GM10248 (cell line): ENCODE measurements around the gene SLC19A3.
A peak's percentile ranks its signal among the peaks of the same experiment; 100 is the strongest.
"Not testable (repeated sequence)": the region's sequence is repeated elsewhere in the genome, so short reads cannot be mapped to it uniquely, and the experiment has no call there.

ENCODE experiments used
- CTCF ChIA-PET: fragments of 300-600 bp; sonication (Branson Sonifier 250); formaldehyde crosslinking; extraction: SDS; loops from one replicate; lab custom pipeline; 2021; ENCODE audit warnings: antibody characterized with exemption; lab: Yijun Ruan, JAX
- POLR2A ChIA-PET: fragments of 350-650 bp; sonication (Branson Sonifier 250); formaldehyde crosslinking; extraction: SDS; loops from one replicate; lab custom pipeline; 2020; ENCODE audit warnings: antibody characterized with exemption; lab: Yijun Ruan, JAX
- DNase-seq: peaks from one replicate; pipeline ENCODE4 v3.0.0; 2012; ENCODE audit errors: extremely low spot score
- CTCF ChIP-seq: IDR thresholded peaks from 2 replicates; pipeline ENCODE4 v1.5.1; 2012; ENCODE audit warnings: mild to moderate bottlenecking, low read depth; ENCODE audit errors: extremely low read depth, missing control alignments, control extremely low read depth

The SLC19A3 gene

DNA sequence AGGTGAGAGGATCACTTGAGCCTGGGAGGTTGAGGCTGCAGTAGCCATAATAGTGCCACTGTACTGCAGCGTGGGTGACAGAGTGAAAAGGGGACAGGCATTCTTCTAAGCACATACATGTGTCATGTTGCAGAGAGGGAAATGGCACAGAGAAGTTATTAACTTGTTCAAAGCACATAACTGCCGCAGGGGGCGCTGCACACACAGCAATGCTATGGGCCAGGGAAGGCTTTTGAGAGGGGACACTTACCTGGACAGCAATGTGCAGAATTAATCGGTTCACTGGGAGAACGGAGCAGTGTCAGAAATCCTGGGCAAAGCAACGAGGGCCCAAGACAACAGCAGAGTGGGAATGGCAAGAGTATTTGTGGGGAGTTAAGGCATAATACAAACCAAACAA is 30.3 kb upstream of the SLC19A3 start:
- ChIA-PET CTCF (interaction anchor here (2.4 kb wide), 1 partner anchor 18 kb away, joined by 8 read pairs; no protein-coding TSS in a partner anchor), POLR2A (no interaction called here)
- TF ChIP-seq CTCF = peak; percentile 23
- DNase-seq = no peak

DNA sequence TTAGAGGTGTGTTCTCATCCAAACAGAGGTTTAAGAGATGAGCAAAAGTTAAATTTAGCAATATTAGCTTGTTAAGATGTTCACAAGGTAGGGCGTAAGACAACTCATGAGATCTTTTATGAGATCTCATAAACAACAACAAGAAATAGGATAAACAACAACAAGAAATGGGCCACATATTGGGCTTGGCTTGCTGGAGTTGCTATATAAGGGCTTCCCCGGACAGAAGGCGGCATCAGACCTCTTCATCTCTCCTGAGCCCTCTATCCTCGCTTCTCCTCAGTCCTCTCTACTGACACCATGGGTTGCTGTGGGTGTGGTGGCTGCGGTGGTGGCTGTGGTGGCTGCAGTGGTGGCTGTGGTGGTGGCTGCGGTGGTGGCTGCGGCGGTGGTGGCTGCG is 27.8 kb upstream of the SLC19A3 start, which contains the start of gene SCYGR8:
Gene SCYGR8 (plus strand): TSS at position 301 of the 400 bp plus-strand sequence. CDS start 0 bp downstream, at position 301.
- CTCF ChIA-PET = interaction anchor here (1.4 kb wide), 2 partner anchors 14 to 48 kb away, joined by 3 to 4 read pairs; no protein-coding TSS in a partner anchor

GRCh38 chr2:227740705-227741104 is 22.9 kb upstream of the SLC19A3 start:
- POLR2A ChIA-PET, DNase-seq: not testable (repeated sequence)
- CTCF ChIA-PET = interaction anchor here (1.8 kb wide), 1 partner anchor 26 kb away, joined by 5 read pairs; no protein-coding TSS in a partner anchor

More for the DNA sequence above, 27.8 kb upstream of the SLC19A3 start, which contains the start of gene SCYGR8:
- DNase-seq = no peak
- TF ChIP-seq CTCF = no peak
- POLR2A ChIA-PET = no interaction called here

DNA sequence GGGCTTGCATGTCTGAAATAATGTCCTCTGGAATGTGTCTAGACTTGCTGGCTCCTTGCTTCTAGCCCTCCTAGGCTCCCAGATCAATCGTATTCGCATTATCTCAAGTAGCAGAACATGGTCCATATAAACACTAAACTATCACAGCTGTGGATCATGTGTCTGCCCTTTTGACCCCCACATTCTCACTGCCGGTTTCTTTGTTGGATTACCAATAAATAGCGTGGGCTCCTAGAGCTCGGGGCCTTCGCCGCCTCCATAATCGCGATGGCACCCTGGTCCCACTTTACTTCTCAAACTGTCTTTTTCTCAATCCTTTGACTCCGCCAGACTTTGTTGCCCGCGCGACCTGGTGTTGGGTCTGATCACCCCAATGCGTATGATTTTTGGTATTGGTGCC is 21.5 kb upstream of the SLC19A3 start:
- no peak for TF ChIP-seq CTCF
- POLR2A ChIA-PET = no interaction called here
- CTCF ChIA-PET = interaction anchor here (0.8 to 1.4 kb wide), 3 partner anchors 23 to 150 kb away, joined by 3 read pairs; no protein-coding TSS in a partner anchor
- no peak for DNase-seq

DNA sequence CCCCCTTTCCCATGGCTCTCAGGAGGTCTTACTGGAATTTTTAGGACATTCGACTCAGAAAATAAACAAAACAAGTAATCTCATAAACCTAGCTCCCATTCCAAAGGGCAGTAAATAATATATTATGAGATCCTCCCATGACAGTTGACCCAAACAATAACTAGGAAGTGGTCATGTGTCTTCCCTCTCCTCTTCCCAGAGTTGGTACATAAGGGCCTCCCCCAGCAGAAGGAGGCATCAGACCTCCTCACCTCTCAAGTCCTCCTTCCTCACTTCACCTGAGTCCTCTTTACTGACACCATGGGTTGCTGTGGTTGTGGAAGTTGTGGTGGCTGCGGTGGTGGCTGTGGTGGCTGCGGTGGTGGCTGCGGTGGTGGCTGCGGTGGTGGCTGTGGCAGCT is 10.2 kb upstream of the SLC19A3 start, which contains the start of gene SCYGR7:
Gene SCYGR7 (plus strand): TSS at position 301 of the 400 bp plus-strand sequence. CDS start 0 bp downstream, at position 301.
- no peak for DNase-seq
- TF ChIP-seq CTCF = no peak
- ChIA-PET POLR2A (no interaction called here), CTCF (no interaction called here)

DNA sequence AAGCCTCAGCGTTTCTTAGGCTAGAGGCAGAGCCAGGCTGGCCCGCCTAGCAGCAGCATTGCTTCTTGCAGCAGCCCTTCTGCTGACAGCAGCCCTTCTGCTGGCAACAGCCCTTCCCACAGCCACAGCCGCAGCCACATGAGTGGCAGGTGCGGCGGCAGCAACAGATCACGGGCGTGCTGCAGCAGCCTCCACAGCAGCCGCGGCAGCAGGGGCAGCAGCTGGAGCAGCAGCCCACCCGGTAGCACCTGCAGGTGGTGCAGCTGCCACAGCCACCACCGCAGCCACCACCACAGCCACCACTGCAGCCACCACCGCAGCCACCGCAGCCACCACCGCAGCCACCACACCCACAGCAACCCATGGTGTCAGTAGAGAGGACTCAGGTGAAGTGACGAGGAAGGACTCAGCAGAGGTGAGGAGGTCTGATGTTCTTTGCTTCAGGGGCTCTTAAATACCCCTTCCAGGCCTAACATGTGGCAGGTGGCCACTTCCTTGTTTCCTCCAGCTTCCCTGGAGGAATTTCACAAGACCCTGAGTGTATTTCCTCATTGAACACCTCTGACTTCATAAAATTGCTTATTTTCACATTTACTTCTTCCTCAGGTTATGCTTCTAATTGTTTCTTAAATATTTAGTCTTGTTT is 6.7 kb upstream of the SLC19A3 start, which contains the start of gene SCYGR6:
Gene SCYGR6 (minus strand): TSS at position 364 of the 646 bp plus-strand sequence. CDS start 0 bp downstream, at position 364.
- ChIA-PET CTCF (no interaction called here), POLR2A (no interaction called here)
- no peak for TF ChIP-seq CTCF
- no peak for DNase-seq

DNA sequence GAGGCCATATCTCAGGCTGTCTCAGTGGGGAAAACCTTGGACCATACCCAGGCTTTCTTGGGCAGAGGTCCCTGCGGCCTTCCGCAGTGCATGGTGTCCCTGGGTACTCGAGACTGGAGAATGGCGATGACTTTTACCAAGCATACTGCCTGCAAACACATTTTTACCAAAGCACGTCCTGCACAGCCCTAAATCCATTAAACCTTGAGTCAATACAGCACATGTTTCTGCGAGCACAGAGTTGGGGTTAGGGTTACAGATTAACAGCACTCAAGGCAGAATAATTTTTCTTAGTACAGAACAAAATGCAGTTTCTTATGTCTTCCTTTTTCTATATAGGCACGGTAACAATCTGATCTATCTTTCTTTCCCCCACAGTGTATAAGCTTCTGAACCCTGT is 5.0 kb upstream of the SLC19A3 start:
- POLR2A ChIA-PET, CTCF ChIA-PET, DNase-seq: not testable (repeated sequence)
